Dendritic cell treated with granulocyte-macrophage colony-stimulating factor and Interleukin-4, amounts not matched to agents 40 ng/mL and 50 ng/mL, for 4 days (primary cell): ENCODE data around the gene MTHFD1L.

Experiments
- H3K27ac Mint-ChIP-seq: one replicate; pipeline ENCODE4 v1.8.0; 2022; ENCODE audit warnings: mild to moderate bottlenecking, mixed read lengths
- H3K27me3 Mint-ChIP-seq: one replicate; pipeline ENCODE4 v1.8.0; 2022; ENCODE audit warnings: mild to moderate bottlenecking, mixed read lengths
- H3K36me3 Mint-ChIP-seq: one replicate; pipeline ENCODE4 v1.8.0; 2022; ENCODE audit warnings: low read depth, mixed read lengths
- H3K4me1 Mint-ChIP-seq: one replicate; pipeline ENCODE4 v1.8.0; 2022; ENCODE audit warnings: low read depth, mixed read lengths
- H3K4me3 Mint-ChIP-seq: one replicate; pipeline ENCODE4 v1.8.0; 2022; ENCODE audit warnings: mild to moderate bottlenecking, moderate library complexity, mixed read lengths
- H3K9me3 Mint-ChIP-seq: one replicate; pipeline ENCODE4 v1.8.0; 2022; ENCODE audit warnings: mixed read lengths
- intact Hi-C: fragments of 100-400 bp; cut with micrococcal nuclease; formaldehyde crosslinking; loops from one replicate; pipeline ENCODE4 v1.15.0; 2022

The MTHFD1L gene

DNA sequence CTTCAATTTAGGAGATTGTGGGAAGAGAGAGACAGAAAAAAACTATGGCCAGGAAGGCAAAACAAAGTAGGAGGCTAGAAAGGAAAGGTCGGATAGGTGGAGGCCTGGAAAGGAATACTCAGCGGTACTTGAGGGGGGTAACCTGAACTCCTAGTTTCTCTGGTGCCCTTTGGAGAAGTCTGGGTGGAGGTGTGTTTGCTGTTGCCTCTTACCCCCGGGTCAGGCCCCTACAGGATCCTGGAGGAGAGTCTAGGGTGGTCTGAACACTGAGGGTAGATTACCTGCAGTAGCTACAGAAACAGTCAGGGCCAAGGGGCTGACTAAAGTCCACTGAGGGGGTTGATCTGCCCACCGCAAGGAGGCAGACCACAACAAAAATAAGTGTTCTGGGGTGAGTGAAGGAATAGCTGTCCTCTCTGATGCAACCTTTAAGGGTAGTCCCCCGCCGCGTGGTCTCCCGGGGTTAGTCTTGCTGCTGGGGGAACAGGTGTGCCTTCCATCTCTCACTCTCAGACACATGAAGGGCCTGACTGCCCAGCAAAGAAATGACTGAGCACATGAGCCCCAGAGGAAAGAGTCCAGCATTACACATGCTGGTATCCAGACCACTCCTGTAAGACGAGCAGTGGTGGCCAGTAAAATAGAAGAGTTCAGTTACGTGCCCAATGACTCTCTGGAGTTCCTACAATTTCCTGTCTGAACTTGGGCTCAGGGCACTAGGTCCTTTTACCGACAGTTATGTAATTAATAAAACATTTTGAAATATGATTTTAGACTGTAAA, 59.5 kb downstream of the MTHFD1L start:
- Mint-ChIP-seq H3K36me3 (peaks cover 11% of the 10 kb centered on the region), H3K27ac (peak overlapping the region; percentile 31), H3K27me3 (no peaks in the 10 kb centered on the region), H3K4me1 (peaks cover 19% of the 10 kb centered on the region), H3K9me3 (no peaks in the 10 kb centered on the region), H3K4me3 (no peak overlapping the region)
- intact Hi-C loops: no loop called here

DNA sequence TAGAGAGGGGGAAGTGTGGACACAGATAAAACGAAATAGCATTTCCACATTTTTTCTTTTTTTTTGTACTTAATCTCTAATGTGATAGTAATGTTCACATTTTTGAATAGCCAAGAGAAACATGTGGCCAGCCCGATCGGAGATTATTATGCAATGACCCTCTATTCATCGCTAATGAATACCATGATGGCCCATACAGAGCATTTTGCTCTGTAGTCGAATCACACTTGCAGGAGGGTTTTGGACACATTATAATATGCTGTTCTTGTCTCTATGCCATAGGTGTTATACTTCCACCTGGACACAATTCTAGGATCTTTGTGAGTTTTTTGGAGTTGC, 60.1 kb downstream of the MTHFD1L start:
- peaks cover 19% of the 10 kb centered on the region for H3K4me1 Mint-ChIP-seq
- no peaks in the 10 kb centered on the region for H3K9me3 Mint-ChIP-seq
- no peak overlapping the region for H3K4me3 Mint-ChIP-seq
- H3K27me3 Mint-ChIP-seq: no peaks in the 10 kb centered on the region
- peaks cover 11% of the 10 kb centered on the region for H3K36me3 Mint-ChIP-seq
- H3K27ac Mint-ChIP-seq: peak overlapping the region; percentile 31
- intact Hi-C loops: no loop called here

DNA sequence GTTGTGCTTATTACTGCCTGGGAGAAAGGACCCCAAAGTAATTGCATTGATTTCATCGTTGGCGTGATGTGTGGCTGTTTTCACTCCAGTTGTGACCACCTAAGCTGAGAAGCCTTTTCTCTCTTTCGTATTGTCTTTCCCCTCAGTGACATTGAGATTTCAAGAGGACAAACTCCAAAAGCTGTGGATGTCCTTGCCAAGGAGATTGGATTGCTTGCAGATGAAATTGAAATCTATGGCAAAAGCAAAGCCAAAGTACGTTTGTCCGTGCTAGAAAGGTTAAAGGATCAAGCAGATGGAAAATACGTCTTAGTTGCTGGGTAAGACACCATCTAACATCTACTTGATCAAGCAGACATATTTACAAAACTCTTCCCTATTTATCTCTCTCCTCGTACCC, 60.5 kb downstream of the MTHFD1L start:
- Mint-ChIP-seq H3K4me1 (peaks cover 19% of the 10 kb centered on the region), H3K27me3 (no peaks in the 10 kb centered on the region), H3K36me3 (peaks cover 11% of the 10 kb centered on the region), H3K9me3 (no peaks in the 10 kb centered on the region), H3K4me3 (no peak overlapping the region), H3K27ac (no peak overlapping the region)
- intact Hi-C loops: no loop called here

DNA sequence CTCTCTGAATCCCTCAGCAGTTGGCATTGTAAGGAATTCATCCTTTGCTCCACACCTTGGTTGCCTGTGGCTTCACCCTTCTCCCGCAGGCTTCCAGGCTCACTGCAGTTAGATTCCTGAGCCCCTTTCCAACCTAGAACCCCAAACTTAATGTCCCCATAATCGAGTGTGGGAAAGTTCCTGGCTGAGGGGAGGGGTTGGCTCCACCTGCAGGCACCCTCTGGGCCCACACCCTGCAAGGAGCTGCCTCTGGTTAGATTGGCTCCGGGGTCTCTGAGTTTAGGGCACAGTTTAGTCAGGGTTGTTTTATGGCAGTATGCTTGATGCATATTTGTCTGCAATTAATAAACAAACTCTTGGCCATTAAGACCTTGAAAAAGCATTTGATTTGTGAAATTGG, 63.4 kb downstream of the MTHFD1L start:
- Mint-ChIP-seq H3K27ac (no peak overlapping the region), H3K9me3 (no peaks in the 10 kb centered on the region), H3K27me3 (no peaks in the 10 kb centered on the region), H3K36me3 (peaks cover 10% of the 10 kb centered on the region), H3K4me3 (no peak overlapping the region), H3K4me1 (peaks cover 19% of the 10 kb centered on the region)
- intact Hi-C loops: no loop called here

DNA sequence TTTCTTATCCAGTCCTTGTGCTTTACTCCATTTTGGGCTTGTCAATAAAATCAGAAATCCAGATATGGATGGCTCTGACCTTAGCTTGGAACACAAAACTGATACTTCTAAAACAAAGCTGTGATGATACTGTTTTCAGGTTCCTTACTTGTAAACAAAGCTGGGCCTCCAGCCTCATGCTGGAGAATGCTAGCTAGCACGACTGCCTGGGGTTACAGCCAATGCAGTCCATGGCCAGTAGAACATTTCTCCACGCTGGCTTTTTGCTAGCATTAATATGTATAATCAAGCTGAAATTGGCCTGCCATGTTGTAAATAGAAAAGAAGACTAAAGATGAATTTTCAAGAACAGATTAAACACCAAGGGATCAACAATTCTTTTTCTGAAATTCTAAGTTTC, 63.9 kb downstream of the MTHFD1L start:
- Mint-ChIP-seq H3K4me1 (peaks cover 18% of the 10 kb centered on the region), H3K36me3 (peaks cover 11% of the 10 kb centered on the region), H3K9me3 (no peaks in the 10 kb centered on the region), H3K4me3 (no peak overlapping the region), H3K27me3 (no peaks in the 10 kb centered on the region), H3K27ac (no peak overlapping the region)
- intact Hi-C loops: no loop called here

DNA sequence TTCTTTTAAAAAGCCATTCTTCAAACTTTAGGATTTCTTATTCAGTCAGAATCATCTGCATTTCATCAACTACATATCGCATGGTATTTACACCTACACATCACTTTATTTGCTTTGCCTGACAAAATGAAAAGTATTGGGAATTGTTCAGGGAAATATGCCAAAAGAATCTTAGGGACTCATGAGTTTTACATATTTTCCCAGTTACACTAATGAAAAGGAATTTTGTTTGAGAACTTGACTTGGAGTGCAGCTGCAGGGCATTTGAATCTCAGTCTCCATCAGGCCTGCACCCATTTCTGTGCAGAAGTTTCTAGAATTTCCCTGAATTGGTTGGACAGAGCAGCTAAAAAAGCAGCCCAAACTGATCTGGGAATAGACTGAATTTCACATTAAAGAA, 65.3 kb downstream of the MTHFD1L start:
- Mint-ChIP-seq H3K27ac (no peak overlapping the region), H3K4me3 (no peak overlapping the region), H3K27me3 (no peaks in the 10 kb centered on the region), H3K36me3 (peaks cover 11% of the 10 kb centered on the region), H3K9me3 (no peaks in the 10 kb centered on the region), H3K4me1 (peaks cover 9% of the 10 kb centered on the region)
- intact Hi-C loops: no loop called here

DNA sequence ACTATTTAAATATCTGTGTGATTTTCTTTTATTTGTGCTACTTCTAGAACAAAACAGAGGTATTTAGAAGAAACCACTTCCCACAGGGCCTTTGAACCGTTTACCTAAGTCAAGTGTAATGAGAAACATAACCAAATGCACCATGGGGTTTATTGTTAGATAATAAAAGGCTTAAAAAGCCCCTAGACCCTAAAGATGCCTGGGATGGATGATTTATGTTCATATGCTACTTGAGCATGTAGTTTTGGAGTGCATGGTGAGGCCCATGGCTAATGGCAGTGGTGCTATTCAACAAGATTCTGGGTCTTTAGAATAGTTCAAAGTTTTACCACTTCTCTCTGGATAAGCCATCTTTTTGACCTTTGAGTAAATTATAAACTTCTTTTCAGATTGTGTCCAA, 65.9 kb downstream of the MTHFD1L start:
- Mint-ChIP-seq H3K27me3 (no peaks in the 10 kb centered on the region), H3K4me3 (no peak overlapping the region), H3K4me1 (peaks cover 4% of the 10 kb centered on the region), H3K27ac (no peak overlapping the region), H3K36me3 (peaks cover 6% of the 10 kb centered on the region), H3K9me3 (no peaks in the 10 kb centered on the region)
- intact Hi-C loops: no loop called here

DNA sequence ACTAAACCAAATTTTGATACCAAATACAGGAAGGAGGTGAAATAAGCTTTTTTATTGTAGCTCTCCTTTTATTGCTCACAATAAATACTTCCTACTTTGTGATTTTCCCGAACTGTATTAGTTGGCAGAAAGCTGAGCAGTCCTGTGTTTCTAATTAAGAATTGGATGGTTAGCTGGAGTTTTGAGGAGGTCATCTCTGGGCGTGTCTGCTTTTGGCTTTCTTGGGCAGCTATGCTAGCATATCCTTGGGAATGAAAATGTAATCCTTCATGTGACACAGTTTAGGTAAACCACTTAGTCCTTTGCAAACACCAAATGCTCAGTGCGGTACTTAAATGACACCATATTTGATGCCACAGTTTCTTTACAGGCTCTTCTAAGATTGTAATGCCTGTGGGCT, 67.5 kb downstream of the MTHFD1L start:
- H3K4me3 Mint-ChIP-seq: no peak overlapping the region

DNA sequence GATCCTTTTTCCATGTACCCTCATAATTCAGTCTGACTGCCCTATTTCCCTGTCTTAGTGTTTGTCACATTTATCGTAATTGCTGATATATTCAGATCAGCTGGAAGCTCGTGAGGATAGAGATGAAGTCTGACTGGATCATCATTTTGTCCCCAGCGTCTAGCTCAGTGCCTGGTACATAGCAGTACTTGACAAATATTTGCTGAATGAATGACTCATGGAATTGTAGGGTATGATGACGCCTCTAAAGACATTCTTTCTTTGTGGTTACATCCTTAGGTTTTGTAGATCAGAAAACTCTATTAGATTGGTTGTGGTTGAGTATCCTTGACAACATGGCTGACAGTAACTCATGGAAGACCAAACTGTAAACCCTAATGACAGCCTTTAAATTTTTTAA, 68.9 kb downstream of the MTHFD1L start:
- H3K36me3 Mint-ChIP-seq: peaks cover 16% of the 10 kb centered on the region
- H3K27ac Mint-ChIP-seq: no peak overlapping the region
- H3K9me3 Mint-ChIP-seq: no peaks in the 10 kb centered on the region
- intact Hi-C loops: no loop called here
- H3K4me1 Mint-ChIP-seq: no peaks in the 10 kb centered on the region
- H3K4me3 Mint-ChIP-seq: no peak overlapping the region
- H3K27me3 Mint-ChIP-seq: no peaks in the 10 kb centered on the region

More for the DNA sequence above, 67.5 kb downstream of the MTHFD1L start:
- H3K27me3 Mint-ChIP-seq: no peaks in the 10 kb centered on the region
- no peaks in the 10 kb centered on the region for H3K9me3 Mint-ChIP-seq
- no peaks in the 10 kb centered on the region for H3K4me1 Mint-ChIP-seq
- peaks cover 5% of the 10 kb centered on the region for H3K36me3 Mint-ChIP-seq
- intact Hi-C loops: no loop called here
- no peak overlapping the region for H3K27ac Mint-ChIP-seq

DNA sequence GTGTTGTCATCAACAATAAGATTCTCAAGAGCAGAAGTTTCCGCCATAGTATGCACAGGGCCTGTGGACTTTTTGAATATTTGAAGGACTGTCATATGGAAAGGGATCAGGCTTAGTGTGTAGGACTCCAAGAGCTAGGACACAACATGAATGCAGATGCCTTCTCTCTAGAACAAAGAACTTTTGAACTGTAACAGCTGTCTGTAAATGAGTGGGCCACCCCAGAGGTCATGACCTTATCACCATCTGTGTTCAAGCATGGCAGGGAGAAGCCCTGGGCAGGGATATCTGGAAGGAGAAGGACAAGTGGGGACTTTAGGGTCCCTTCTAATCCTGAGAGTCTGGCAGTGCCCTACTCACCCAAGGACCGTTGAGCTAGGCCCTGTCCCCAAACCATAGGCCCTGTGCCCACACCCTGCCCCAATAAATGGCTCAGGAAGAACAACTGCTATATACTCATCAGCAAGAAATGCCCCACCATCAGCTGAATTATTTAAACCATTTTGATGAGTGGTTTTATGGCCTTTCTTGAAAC, 70.6 kb downstream of the MTHFD1L start:
- Mint-ChIP-seq H3K36me3 (peaks cover 33% of the 10 kb centered on the region), H3K27ac (no peak overlapping the region), H3K27me3 (no peaks in the 10 kb centered on the region), H3K9me3 (no peaks in the 10 kb centered on the region), H3K4me1 (no peaks in the 10 kb centered on the region), H3K4me3 (no peak overlapping the region)
- intact Hi-C loops: no loop called here

DNA sequence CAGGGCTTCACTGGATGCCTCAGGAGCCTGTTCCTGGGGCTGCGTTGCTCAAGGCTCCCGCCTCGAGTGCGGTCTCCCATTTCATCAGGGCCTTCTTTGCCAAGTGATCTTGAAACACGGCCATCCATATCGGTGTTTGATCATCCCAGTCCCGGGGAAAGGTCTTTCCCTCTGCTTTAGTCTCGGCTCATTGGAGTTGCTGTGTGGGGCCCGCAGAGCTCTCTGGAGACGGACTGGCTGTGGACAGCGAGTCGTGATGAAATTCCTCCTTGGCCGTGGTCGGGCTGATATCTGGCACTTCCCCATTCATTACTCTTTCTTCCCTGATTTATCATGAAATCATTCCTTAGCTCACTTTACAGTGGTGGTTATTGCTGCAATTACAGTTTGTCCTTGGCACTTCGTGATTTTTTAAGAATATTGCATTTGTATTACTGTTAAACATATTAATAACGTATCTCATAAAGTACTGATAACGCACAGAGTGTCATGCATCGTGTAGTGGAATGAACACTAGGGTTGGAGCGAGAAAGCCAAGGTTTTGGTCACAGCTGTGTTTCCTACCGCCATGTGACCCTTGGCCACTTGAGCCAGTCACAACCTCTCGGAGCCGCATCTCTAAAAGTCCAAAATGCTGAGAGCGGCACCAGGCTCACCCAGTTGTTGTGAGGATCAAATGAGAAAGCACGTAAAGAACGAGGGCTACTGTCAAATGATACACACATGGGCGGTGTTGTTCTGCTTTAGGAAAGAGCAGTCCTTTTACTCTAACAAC, 71.8 kb downstream of the MTHFD1L start:
- intact Hi-C loops: no loop called here
- Mint-ChIP-seq H3K4me1 (no peaks in the 10 kb centered on the region), H3K27ac (no peak overlapping the region), H3K9me3 (no peaks in the 10 kb centered on the region), H3K36me3 (peaks cover 39% of the 10 kb centered on the region), H3K4me3 (no peak overlapping the region), H3K27me3 (no peaks in the 10 kb centered on the region)

DNA sequence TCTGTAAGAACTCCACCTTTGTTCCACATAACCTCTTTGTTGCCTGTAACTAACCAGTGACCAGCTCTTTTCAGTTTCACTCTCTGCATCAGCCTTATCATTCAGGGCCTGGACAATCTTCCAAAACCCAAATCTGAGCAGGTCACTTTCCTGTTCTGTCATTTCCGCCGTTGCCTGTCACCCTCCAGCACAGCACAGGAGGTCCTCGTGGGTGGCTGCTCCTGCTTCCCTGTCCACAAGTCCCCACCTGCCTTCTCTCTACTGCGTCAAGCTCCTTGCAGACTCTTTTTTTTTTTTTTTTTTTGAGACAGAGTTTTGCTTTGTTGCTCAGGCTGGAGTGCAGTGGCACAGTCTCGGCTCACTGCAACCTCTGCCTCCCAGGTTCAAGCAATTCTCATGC, 73.9 kb downstream of the MTHFD1L start:
- H3K4me1 Mint-ChIP-seq: no peaks in the 10 kb centered on the region
- no peaks in the 10 kb centered on the region for H3K9me3 Mint-ChIP-seq
- H3K27me3 Mint-ChIP-seq: no peaks in the 10 kb centered on the region
- no peak overlapping the region for H3K4me3 Mint-ChIP-seq
- intact Hi-C loops: no loop called here
- H3K27ac Mint-ChIP-seq: no peak overlapping the region
- H3K36me3 Mint-ChIP-seq: peaks cover 34% of the 10 kb centered on the region

DNA sequence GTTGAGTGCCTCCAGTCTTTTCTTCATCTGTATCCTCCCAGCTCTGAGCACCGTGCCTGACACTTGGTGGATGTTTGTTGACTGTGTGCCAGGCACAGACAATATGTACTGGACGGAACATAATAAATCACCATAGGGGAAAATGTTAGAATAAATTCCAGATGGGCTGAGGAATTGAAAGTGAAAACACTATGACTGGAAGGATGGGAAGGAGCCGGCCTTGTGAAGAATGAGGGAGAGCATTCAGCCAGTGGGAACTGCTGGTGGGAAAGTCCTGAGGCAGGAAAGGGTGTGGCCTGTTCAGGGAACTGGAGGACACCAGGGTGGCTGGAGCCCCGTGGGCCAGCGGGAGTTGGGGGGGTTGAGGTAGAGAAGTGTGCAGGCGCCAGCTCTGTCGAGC, 75.4 kb downstream of the MTHFD1L start:
- Mint-ChIP-seq H3K4me1 (no peaks in the 10 kb centered on the region), H3K9me3 (no peaks in the 10 kb centered on the region), H3K36me3 (peaks cover 35% of the 10 kb centered on the region), H3K27ac (no peak overlapping the region), H3K27me3 (no peaks in the 10 kb centered on the region), H3K4me3 (no peak overlapping the region)
- intact Hi-C loops: no loop called here

DNA sequence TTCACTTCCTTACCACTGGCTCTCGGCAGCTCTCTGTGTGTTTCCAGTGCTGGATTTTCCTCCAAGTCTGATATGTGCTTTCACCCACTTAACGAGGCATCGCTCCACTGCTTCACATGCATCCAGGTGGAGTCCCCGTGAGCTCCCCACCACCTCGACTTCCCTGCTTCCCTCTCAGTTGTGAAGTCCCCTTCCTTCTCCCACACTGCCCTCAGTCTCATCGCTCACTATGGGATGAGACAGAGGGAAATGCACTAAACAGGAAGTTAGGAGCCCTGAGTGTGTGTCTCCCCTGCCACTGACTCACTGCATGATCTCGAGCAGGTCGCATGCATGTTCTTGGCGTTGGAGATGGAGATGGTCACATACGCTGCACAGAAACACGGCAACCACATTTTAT, 84.0 kb downstream of the MTHFD1L start:
- no peak overlapping the region for H3K4me3 Mint-ChIP-seq
- peaks cover 9% of the 10 kb centered on the region for H3K4me1 Mint-ChIP-seq
- H3K9me3 Mint-ChIP-seq: no peaks in the 10 kb centered on the region
- H3K27ac Mint-ChIP-seq: no peak overlapping the region
- H3K27me3 Mint-ChIP-seq: no peaks in the 10 kb centered on the region
- intact Hi-C loops: no loop called here
- peaks cover 40% of the 10 kb centered on the region for H3K36me3 Mint-ChIP-seq
